A673 (cell line): Measurements from ENCODE around the gene TMEM131L. TPM values are rescaled to one million over a fixed set of nuclear protein-coding genes. Genes with fewer than 3 reads are reported as not detected.
A peak's percentile ranks its signal among the peaks of the same experiment; 100 is the strongest.

Source experiments
- BruUV-seq: library from RNA; stranded (reverse); fragments of 400-500 nt; replicated peaks from 2 replicates; lab custom pipeline; 2021; lab: Mats Ljungman, UMichigan
- CTCF ChIA-PET: fragments of 300-600 bp; sonication (Branson Sonifier 250); formaldehyde crosslinking; loops from one replicate; lab custom pipeline; 2022; ENCODE audit warnings: antibody characterized with exemption; lab: Charles Lee
- POLR2A ChIA-PET: fragments of 300-600 bp; sonication (Branson Sonifier 250); formaldehyde crosslinking; loops from one replicate; lab custom pipeline; 2022; ENCODE audit warnings: antibody characterized with exemption; ENCODE audit not compliant: low non-redundant PET; lab: Charles Lee
- DNase-seq: peaks from one replicate; pipeline ENCODE4 v3.0.0-alpha.2; 2015; ENCODE audit warnings: low spot score
- H3K27ac ChIP-seq: fragments of 200-600 bp; sonication (generic); 2 replicates; pipeline ENCODE4 v1.5.1; 2016; ENCODE audit warnings: mixed run types, low read depth, mild to moderate bottlenecking, mixed read lengths, antibody characterized with exemption, low read length; ENCODE audit not compliant: poor library complexity, severe bottlenecking
- H3K27me3 ChIP-seq: fragments of 200-600 bp; sonication (generic); replicated peaks from 2 replicates; pipeline ENCODE4 v1.6.1; 2017; ENCODE audit warnings: mixed run types, low read depth, mild to moderate bottlenecking, mixed read lengths, antibody characterized with exemption, low read length; ENCODE audit not compliant: insufficient read depth, poor library complexity
- H3K36me3 ChIP-seq: fragments of 200-600 bp; sonication (generic); 2 replicates; pipeline ENCODE4 v1.6.1; 2016; ENCODE audit warnings: mixed run types, mild to moderate bottlenecking, mixed read lengths, antibody characterized with exemption, low read length; ENCODE audit not compliant: insufficient read depth, poor library complexity, severe bottlenecking
- H3K4me1 ChIP-seq: fragments of 200-600 bp; sonication (generic); 2 replicates; pipeline ENCODE4 v1.6.1; 2017; ENCODE audit warnings: mixed run types, mild to moderate bottlenecking, mixed read lengths, antibody characterized with exemption, low read length; ENCODE audit not compliant: insufficient read depth, poor library complexity, severe bottlenecking
- H3K4me3 ChIP-seq: fragments of 200-600 bp; sonication (generic); 2 replicates; pipeline ENCODE4 v1.5.1; 2016; ENCODE audit warnings: low read depth, mixed run types, mild to moderate bottlenecking, mixed read lengths, low read length; ENCODE audit not compliant: poor library complexity, severe bottlenecking
- H3K9me3 ChIP-seq: fragments of 200-600 bp; sonication (generic); 2 replicates; pipeline ENCODE4 v1.6.1; 2016; ENCODE audit warnings: mixed run types, low read depth, mild to moderate bottlenecking, mixed read lengths, antibody characterized with exemption, low read length; ENCODE audit not compliant: poor library complexity, severe bottlenecking
- CTCF ChIP-seq: fragments of 300-800, 200-600 bp; sonication (generic); conservative IDR thresholded peaks from 2 replicates; pipeline ENCODE4 v1.5.1; 2017; ENCODE audit warnings: low read depth, mild to moderate bottlenecking, antibody characterized with exemption, low read length, moderate library complexity, mixed read lengths
- EZH2 ChIP-seq: fragments of 200-600 bp; sonication (generic); IDR thresholded peaks from 2 replicates; pipeline ENCODE4 v1.6.1; 2017; ENCODE audit warnings: borderline replicate concordance, low read depth, mild to moderate bottlenecking, mixed read lengths, antibody characterized with exemption, low read length; ENCODE audit not compliant: poor library complexity, severe bottlenecking
- intact Hi-C: fragments of 100-400 bp; cut with micrococcal nuclease; formaldehyde crosslinking; loops from one replicate; pipeline ENCODE4 v1.10.0; 2022; ENCODE audit not compliant: unreplicated experiment
- total RNA-seq: library from RNA; stranded (reverse); gene quantifications from 2 replicates; pipeline ENCODE4 v1.2.3, GENCODE V29; 2021

Gene TMEM131L
- total RNA-seq, 1 experiment from 2014 or later, result 18.4 TPM

GRCh38 chr4:153427363-153428071 is 38.6 kb upstream of the TMEM131L start:
- H3K4me3 ChIP-seq, result no peak overlapping the region
- no peak for DNase-seq
- no peak overlapping the region for H3K27ac ChIP-seq
- CTCF ChIA-PET, result interaction anchor here (0.5 kb wide), 1 partner anchor 24 kb away, joined by 3 read pairs; no protein-coding TSS in a partner anchor
- BruUV-seq, result no TSS peak
- H3K4me1 ChIP-seq, result no peaks in the 10 kb centered on the region
- intact Hi-C loops, result loop anchor here (10.0 kb wide), 1 partner anchor 283 kb away; no protein-coding TSS in a partner anchor
- H3K36me3 ChIP-seq, result no peaks in the 10 kb centered on the region
- POLR2A ChIA-PET, result interaction anchor here (0.7 kb wide), 1 partner anchor 38 kb away, joined by 4 read pairs; no protein-coding TSS in a partner anchor
- H3K27me3 ChIP-seq, result no peaks in the 10 kb centered on the region
- no peak for TF ChIP-seq EZH2
- TF ChIP-seq CTCF, result no peak
- H3K9me3 ChIP-seq, result no peaks in the 10 kb centered on the region

- intact Hi-C loops, result loop anchor here (10.0 kb wide), 1 partner anchor 284 kb away; no protein-coding TSS in a partner anchor
- TF ChIP-seq EZH2 (no peak), CTCF (no peak)
- Histone ChIP-seq H3K4me3 (no peak overlapping the region), H3K4me1 (peaks cover 4% of the 10 kb centered on the region), H3K27me3 (no peaks in the 10 kb centered on the region), H3K36me3 (no peaks in the 10 kb centered on the region), H3K27ac (no peak overlapping the region), H3K9me3 (no peaks in the 10 kb centered on the region)
- no TSS peak for BruUV-seq
- ChIA-PET CTCF (interaction anchor here (0.6 kb wide), 1 partner anchor 322 kb away, joined by 4 read pairs; no protein-coding TSS in a partner anchor), POLR2A (no interaction called here)
- no peak for DNase-seq
Measured at GRCh38 chr4:153428941-153429475, 37.2 kb upstream of the TMEM131L start.

- DNase-seq, result peak; percentile 81
- POLR2A ChIA-PET, result no interaction called here
- CTCF ChIA-PET, result interaction anchor here (0.6 to 2.0 kb wide), 6 partner anchors 33 to 210 kb away, joined by 3 to 20 read pairs (median 3); partner anchors contain the start of gene TMEM131L
- H3K27ac ChIP-seq, result no peak overlapping the region
- no peak overlapping the region for H3K4me3 ChIP-seq
- no peaks in the 10 kb centered on the region for H3K9me3 ChIP-seq
- H3K4me1 ChIP-seq, result peaks cover 4% of the 10 kb centered on the region
- intact Hi-C loops, result loop anchor here (1.0 to 10.0 kb wide), 2 partner anchors 141 to 212 kb away; no protein-coding TSS in a partner anchor
- no TSS peak for BruUV-seq
- no peaks in the 10 kb centered on the region for H3K27me3 ChIP-seq
- TF ChIP-seq EZH2 (no peak), CTCF (peak; percentile 76)
- no peaks in the 10 kb centered on the region for H3K36me3 ChIP-seq
Measured at GRCh38 chr4:153432965-153433753, 33.0 kb upstream of the TMEM131L start.
